Stimulated activated CD8-positive, alpha-beta memory T cell treated with anti-CD3 and anti-CD28 coated beads, Interleukin-4, amount 100 ng/mL, for 48 hours (primary cell): ENCODE data around the gene YWHAQ.

Source experiments
- DNase-seq: peaks from one replicate; pipeline ENCODE4 v3.0.0-alpha.2; 2020

The YWHAQ gene

GRCh38 chr2:9654452-9655100 is 23.8 kb upstream of the YWHAQ start:
- no peak for DNase-seq

GRCh38 chr2:9653485-9654271 is 22.9 kb upstream of the YWHAQ start:
- DNase-seq: no peak

DNA sequence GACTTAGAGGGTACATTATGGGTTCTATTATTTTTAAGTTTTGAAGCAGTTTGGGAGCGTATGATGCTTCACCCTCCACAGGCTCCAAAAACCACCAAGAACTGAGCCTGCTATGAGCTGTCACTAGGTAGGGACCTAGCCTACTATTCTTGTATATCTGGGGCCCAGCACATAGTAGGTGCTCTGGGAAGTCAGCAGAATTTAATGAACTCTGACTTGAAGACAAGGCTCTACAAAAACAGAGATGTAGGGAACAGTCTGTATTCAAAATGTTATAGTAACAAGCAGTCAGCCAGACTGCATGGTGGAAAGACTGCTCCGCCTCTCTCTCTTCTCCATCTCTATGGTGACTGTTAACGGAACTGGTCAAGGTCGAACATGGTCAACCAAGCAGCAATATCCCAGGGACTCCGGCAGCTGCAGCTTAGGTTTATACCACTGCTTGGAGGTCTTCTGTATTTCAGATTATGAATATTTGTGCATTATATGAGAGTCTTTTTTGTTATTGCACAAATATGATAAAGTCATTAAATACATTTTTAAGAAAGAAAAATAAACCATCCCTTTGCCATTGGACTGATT is 22.2 kb upstream of the YWHAQ start:
- no peak for DNase-seq

GRCh38 chr2:9652267-9652666 is 21.5 kb upstream of the YWHAQ start:
- no peak for DNase-seq

DNA sequence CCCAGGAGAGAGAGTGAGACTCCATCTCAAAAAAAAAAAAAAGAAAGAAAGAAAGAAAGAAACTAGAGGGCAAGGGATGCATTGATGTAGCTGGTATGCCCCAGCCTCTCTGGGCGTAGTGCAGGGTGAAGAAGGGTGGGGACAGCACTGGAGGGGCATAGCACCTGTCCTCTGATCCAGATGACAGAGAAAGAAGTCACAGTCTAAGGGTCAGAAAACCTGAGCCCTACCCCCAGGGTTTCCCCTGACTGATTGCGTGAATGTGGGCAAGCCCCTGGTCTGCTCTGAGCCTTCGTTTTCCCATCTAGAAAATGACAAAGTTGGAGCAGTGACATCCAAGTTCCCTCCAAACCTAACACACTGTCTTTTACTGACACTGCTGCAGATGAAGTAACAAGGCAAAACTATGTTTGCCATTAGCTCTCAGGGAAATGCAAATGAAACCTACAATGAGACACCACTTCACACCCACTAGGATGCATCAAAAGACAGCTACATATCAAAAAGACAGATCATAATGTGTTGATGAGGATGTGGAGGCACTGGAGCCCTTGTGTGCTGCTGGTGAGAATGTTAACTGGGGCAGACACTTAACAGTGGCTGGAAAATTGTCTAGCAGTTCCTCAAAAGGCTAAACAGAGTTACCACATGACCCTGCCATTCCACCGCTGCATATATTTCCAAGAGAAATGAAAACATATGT is 19.5 kb upstream of the YWHAQ start:
- no peak for DNase-seq

- DNase-seq: no peak
These were observed 18.5 kb upstream of the YWHAQ start for GRCh38 chr2:9649261-9649660.

- DNase-seq: no peak
These were observed 18.0 kb upstream of the YWHAQ start for GRCh38 chr2:9648821-9649220.

DNA sequence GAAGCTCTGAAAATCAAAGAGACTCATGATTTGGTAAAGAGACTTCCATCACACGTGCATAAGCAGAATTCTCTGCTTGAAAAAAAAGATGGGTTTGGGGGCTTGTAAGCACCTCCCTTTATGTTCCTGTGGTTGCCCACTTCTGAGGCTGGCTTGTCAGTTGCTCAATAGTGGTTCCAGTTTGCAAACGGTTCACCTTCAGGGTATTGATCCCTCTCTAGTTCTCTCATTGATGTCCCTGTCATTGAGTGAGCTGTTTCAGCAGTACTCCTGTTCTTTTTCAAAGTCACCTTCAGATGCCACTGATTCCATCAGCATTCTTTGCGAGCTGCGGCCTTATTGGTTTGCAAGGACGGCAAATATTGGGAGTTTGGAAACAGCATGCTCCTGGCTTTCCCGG is 17.1 kb upstream of the YWHAQ start:
- no peak for DNase-seq

DNA sequence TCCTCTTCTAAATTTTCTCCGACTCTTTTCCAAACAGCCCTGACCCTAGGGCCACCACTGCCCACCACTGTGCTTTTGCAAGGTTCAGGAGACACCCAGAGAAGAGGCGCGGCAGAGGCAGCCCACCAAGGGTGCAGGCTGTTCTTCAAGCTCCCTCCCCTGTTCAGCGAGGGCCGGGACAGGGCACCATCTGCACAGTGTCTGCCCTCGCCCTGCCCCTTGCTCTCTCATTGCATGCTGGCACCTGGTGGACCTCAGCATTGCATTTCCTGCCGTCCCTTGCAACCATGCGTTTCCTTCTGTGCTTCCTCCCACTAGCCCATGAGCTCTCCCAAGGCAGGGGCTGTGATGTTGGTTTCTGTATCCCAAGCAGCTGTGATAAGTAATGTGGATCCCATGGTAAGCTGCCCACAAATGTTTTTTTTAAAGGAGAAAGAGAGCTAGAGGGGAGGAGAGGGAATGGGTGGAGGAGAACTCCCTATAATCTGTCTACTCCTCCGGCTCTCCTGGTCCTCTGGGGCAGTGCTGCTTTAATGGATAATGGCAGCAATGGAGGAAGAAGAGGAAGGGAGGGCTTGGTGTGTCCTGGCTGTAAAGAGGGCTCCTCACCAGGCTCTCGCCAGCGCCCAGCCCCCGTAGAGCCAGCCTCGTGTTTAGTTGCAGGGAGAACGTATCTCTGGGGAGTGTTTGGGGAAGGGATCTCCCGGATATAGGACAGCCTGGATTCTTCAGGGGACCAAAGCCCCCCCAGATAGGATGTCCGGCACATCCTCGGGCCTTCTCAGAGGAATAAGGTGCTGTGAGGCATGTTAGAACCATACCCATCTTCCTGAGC is 15.6 kb upstream of the YWHAQ start:
- DNase-seq: no peak

GRCh38 chr2:9644603-9645002 is 13.8 kb upstream of the YWHAQ start:
- no peak for DNase-seq

DNA sequence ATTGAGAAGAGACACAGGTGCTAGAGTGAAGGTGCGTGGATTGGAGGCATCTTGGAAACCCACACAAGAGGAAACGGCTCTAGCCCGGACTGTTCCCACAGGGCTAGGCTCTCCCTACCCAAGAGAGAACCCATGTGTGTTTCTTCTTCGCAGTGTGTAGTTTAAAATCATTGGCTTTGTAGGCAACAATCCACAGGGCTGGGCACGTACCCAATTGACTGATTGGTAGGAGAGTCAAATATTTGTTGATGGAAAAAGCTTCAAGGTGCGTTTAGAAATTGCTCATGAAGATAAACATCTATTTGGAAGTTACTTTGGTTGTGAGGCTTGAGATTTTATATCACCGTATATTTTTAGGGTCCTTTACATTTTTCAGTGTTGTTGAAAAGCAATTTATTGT is 13.2 kb upstream of the YWHAQ start:
- DNase-seq: no peak

DNA sequence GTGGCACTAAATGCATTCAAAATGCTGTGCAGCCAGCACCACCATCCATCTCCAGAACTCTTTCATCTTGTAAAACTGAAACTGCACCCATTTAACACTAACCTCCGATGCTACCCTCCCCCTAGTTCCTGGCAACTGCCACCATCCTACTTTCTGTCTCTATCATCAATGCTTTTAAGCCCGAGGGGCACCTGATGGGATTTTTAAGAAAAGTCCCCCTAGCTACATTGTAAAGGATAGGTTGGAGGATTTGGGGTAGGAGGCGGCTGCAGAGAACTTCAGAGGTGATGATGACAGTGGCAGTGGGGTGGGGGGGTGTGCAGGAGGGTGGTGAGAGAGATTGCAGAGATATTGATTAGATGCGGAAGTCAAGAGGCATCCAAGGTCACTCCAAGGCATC is 10.8 kb upstream of the YWHAQ start:
- peak; percentile 50 for DNase-seq

- peak; percentile 22 for DNase-seq
These were observed 9.8 kb upstream of the YWHAQ start for GRCh38 chr2:9640403-9641104.

- peak; percentile 19 for DNase-seq
These were observed 9.0 kb upstream of the YWHAQ start for GRCh38 chr2:9639740-9640343.

DNA sequence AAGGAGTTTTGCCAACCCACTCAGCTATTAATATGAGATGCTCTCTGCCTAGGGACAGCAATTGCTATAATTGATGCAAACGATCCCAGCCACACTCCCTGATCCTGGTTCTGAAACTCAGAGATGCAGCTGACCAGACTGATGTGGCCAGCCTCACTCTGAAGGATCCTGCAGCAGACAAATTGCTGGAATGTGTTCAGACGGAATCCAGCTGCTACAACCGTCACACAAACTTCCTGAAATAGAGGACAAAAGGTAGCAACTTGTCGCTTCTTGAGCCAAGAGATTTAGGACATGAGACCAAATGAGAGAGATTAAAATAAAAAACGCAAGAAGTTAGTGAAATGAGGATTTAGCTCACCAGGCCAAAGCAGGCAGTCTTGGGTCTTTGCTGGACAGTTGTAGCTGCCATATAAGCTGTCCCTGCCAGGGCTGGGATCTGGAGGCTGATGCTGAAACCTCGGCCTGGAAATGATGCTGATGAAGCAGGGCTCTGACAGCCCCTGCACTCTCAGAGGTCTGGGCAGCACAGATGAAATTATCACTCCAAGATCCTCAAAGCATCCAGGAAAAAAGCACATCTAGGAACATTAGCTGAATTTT is 8.3 kb upstream of the YWHAQ start:
- peak; percentile 18 for DNase-seq

- DNase-seq: peak; percentile 11
These were observed 7.7 kb upstream of the YWHAQ start for GRCh38 chr2:9638532-9638931.

DNA sequence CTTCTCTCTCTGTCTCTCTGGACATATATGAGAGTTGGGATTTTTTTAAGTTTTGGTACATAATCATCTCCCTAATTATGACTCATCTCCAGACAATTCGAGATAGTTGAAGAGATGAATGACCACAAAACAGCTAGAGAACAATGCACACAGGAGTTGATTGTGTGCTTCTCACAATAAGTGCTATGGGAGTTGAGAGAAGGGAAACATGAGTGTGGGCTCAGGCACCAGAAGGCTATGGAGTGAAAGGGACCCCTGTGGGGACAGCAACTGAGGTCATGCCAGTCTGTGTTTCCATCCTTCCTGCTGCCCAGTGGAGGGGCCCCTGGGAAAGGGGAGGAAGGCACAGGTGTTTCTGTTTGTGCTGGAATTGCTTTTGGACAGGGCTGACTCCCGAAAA is 6.5 kb upstream of the YWHAQ start:
- peak; percentile 18 for DNase-seq

DNA sequence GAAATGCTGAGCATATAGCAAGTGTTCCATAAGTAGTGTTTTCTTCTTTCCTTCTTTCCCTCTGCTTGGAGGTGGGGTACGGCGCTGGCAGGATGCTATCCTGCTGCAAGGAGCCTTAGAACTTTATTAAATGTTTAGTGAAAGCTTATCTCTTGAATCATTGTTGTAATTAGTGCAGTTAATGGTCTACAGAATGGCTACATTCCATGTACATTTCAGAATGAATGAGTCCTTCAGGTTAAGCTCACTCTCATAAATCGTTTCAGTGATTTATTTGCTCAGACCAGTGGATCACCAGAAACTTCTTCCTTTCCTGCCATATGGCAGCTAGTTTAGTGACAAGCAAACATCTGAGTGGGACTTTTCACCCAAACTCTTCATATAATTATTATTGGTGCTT is 3.3 kb upstream of the YWHAQ start:
- no peak for DNase-seq

DNA sequence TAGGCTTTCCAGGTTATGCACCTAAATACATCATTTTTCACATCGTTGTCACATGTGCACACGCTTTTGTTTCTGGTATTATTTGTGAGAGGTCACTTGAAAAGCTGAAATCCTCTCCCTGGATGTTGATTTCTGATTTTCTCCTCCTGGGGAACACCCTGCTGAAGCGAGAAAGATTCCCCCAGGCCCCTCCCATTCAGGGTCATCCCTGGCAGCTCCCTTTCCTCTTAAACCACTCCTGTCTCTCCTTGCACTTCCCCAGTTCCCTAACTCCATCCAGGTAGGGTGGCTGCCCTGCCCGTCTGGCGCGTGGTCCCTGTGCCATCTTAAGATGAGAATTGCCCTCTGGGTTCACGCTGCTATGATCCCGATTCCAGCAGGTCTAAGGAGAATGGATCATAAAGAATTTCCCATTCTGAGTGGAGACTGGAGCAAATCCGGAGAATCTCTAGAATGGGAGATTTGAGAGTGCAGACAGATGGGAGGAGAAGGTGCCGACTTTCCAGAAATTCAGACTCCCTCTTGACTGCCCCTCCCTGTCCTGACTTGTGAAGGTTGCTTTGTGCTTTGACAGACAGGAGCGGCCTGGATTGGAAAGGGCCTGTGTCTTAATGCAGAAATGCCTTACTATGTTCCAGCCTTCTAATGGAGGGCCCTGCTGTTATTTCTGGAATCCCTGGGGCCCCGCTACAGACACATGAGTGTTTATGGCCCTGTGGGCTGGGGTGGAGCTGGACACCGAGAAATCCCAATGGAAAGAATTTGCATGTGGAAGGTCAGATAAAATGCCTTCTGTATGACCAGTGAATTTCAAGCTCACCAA is 1.3 kb upstream of the YWHAQ start:
- no peak for DNase-seq

- DNase-seq: no peak
These were observed 689 bp upstream of the YWHAQ start for GRCh38 chr2:9631553-9631819.
